K562 (cell line): Measurements from ENCODE around the gene PLA2G3. TPM values are rescaled to one million over a fixed set of nuclear protein-coding genes. Genes with fewer than 3 reads are reported as not detected.

Experiments
- BRD9 ChIP-seq: fragments of 450-650 bp; IDR thresholded peaks from 2 replicates; pipeline ENCODE4 v1.6.1; 2018; ENCODE audit warnings: low read depth; ENCODE audit not compliant: partially characterized antibody
- KDM5B ChIP-seq: fragments of 200-600 bp; sonication (generic); IDR thresholded peaks from 2 replicates; pipeline ENCODE4 v1.6.1; 2012; ENCODE audit warnings: low read depth, mild to moderate bottlenecking, moderate library complexity, low read length, control low read depth, inconsistent platforms; ENCODE audit not compliant: insufficient replicate concordance
- KLF16 ChIP-seq: IDR thresholded peaks from 2 replicates; pipeline ENCODE4 v1.6.1; 2016; ENCODE audit warnings: antibody characterized with exemption
- NFIC ChIP-seq: fragments of 450-650 bp; IDR thresholded peaks from 2 replicates; pipeline ENCODE4 v1.6.1; 2017; ENCODE audit warnings: mild to moderate bottlenecking, inconsistent platforms
- NFRKB ChIP-seq: fragments of 450-650 bp; IDR thresholded peaks from 2 replicates; pipeline ENCODE4 v1.6.1; 2016; ENCODE audit warnings: low read depth
- ZNF561 ChIP-seq: fragments of 450-650 bp; formaldehyde crosslinking; conservative IDR thresholded peaks from 2 replicates; pipeline ENCODE4 v1.4.0; 2020; ENCODE audit warnings: mild to moderate bottlenecking, moderate library complexity
- ZNF766 ChIP-seq: fragments of 200-800 bp; sonication (Bioruptor generic); conservative IDR thresholded peaks from 2 replicates; pipeline ENCODE4 v1.6.1; 2016; ENCODE audit warnings: missing genetic modification characterization, missing compliant biosample characterization
- polyA plus RNA-seq, 8 experiments: library from polyadenylated mRNA; depleted of rRNA in 4 of 8; stranded (reverse) in 5 of 8; unstranded in 3 of 8; fragments of >200 nt; fragmentation: Nextera tagmentation in 2 of 8; fragmentation: Illumina TruSeq in 1 of 8; extraction: Ambion mirVana in 2 of 8; extraction: Trizol in 1 of 8; gene quantifications; 2 replicates each; pipeline versions ENCODE4 v1.2.1 to v1.2.3, GENCODE V29; 2011 to 2014; ENCODE audit warnings: inconsistent platforms in 1 of 8, missing spikeins in 1 of 8
- total RNA-seq, 7 experiments: library from RNA; depleted of rRNA in 6 of 7; stranded (reverse); fragments of >200 nt in 6 of 7; fragmentation: Illumina TruSeq in 2 of 7; extraction: Trizol in 2 of 7; gene quantifications; 2 replicates each; pipeline versions ENCODE4 v1.2.1 to v1.2.3, GENCODE V29; 2011 to 2021; ENCODE audit warnings: low replicate concordance in 1 of 7
- TF ChIP-seq, protein P1 (sequence below), 2 experiments: fragments of 450-650 bp in 1 of 2; sonication (generic) in 1 of 2; formaldehyde crosslinking in 1 of 2; IDR thresholded peaks in 1 of 2; conservative IDR thresholded peaks in 1 of 2; 2 replicates each; pipeline versions ENCODE4 v1.6.1 to v1.8.1; 2016 to 2023; ENCODE audit warnings: mild to moderate bottlenecking in 2 of 2, moderate library complexity in 2 of 2, inconsistent platforms in 1 of 2, missing genetic modification reagents in 1 of 2
- TF ChIP-seq, protein P2 (sequence below): sonication (generic); formaldehyde crosslinking; IDR thresholded peaks from 2 replicates; pipeline ENCODE4 v1.8.1; 2023; ENCODE audit warnings: mild to moderate bottlenecking, missing genetic modification reagents
- TF ChIP-seq, protein P3 (sequence below), 2 experiments: IDR thresholded peaks; 2 replicates each; pipeline ENCODE4 v1.6.1; 2011; ENCODE audit warnings: borderline replicate concordance in 1 of 2, control low read depth in 1 of 2, low read depth in 1 of 2, low read length in 1 of 2, mild to moderate bottlenecking in 1 of 2, mixed read lengths in 1 of 2, moderate library complexity in 1 of 2; ENCODE audit not compliant: insufficient read depth in 1 of 2, insufficient read length in 1 of 2, poor library complexity in 1 of 2, severe bottlenecking in 1 of 2; ENCODE audit errors: extremely low read depth in 1 of 2

The PLA2G3 gene
- total and polyA plus RNA-seq, 9 of the 15 experiments (the other 6 are each of a cell fraction or from before 2014, with no cell fraction given) = 0.18 to 1.4 (median 0.64) TPM

DNA sequence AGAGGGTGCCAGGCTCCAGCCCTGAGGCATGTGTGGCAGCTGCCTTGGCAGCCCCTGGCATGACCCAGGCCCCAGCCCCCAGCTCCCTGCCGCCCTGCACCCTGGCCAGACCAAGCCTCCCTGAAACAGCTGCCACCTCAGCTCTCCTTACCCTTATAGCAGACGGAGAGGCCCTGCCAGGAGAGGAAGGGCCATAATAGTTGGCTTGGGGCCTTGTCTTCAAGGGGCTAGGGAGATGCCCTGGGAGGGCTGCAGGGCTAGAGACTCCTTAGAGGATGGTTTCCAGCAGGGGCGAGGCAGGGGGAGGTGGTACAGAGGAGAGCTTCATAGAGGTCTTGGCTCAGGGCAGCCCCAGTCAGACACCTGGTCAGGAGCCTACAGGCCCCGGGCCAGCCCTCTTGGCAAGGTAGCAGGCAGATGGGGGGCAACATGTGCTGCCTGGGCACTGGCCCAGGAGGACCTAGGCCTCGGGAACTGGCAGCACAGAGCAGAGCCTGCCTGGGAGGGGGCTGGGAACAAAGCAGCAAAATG, 46.2 kb downstream of the PLA2G3 start (continued):
- TF ChIP-seq ZNF766 (CRISPR knock-in tag) (no peak), KLF16 (no peak), KDM5B (no peak), NFRKB (no peak), NFIC (no peak), BRD9 (no peak), ZNF561 (CRISPR knock-in tag) (no peak)
- TF ChIP-seq, protein P1, sequence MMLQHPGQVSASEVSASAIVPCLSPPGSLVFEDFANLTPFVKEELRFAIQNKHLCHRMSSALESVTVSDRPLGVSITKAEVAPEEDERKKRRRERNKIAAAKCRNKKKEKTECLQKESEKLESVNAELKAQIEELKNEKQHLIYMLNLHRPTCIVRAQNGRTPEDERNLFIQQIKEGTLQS (IDR thresholded peaks at IDR 0.05) = no peak
- TF ChIP-seq, protein P1 (CRISPR knock-in tag; conservative IDR thresholded peaks at IDR 0.05) = no peak
- TF ChIP-seq, protein P2, sequence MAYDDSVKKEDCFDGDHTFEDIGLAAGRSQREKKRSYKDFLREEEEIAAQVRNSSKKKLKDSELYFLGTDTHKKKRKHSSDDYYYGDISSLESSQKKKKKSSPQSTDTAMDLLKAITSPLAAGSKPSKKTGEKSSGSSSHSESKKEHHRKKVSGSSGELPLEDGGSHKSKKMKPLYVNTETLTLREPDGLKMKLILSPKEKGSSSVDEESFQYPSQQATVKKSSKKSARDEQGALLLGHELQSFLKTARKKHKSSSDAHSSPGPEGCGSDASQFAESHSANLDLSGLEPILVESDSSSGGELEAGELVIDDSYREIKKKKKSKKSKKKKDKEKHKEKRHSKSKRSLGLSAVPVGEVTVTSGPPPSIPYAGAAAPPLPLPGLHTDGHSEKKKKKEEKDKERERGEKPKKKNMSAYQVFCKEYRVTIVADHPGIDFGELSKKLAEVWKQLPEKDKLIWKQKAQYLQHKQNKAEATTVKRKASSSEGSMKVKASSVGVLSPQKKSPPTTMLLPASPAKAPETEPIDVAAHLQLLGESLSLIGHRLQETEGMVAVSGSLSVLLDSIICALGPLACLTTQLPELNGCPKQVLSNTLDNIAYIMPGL (CRISPR knock-in tag) = no peak
- TF ChIP-seq, protein P3, sequence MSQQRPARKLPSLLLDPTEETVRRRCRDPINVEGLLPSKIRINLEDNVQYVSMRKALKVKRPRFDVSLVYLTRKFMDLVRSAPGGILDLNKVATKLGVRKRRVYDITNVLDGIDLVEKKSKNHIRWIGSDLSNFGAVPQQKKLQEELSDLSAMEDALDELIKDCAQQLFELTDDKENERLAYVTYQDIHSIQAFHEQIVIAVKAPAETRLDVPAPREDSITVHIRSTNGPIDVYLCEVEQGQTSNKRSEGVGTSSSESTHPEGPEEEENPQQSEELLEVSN (IDR thresholded peaks at IDR 0.05; ENCODE audit: borderline replicate concordance in 1 of 2, extremely low read depth in 1 of 2, insufficient read depth in 1 of 2, insufficient read length in 1 of 2, low read depth in 1 of 2, low read length in 1 of 2, poor library complexity in 1 of 2, severe bottlenecking in 1 of 2) = no peak
